Posterior cingulate gyrus (tissue), 11 donors: ENCODE measurements around the gene CFAP97D1.

ENCODE experiments used
- DNase-seq, 10 donors: peaks; one replicate each; pipeline versions ENCODE4 v3.0.0 to v3.0.0-alpha.2; 2020 to 2021; ENCODE audit warnings: mixed read lengths in 3 of 10
- intact Hi-C: fragments of 100-400 bp; cut with DNase I; formaldehyde crosslinking; loops from one replicate; pipeline ENCODE4 v1.15.1; 2023

Gene CFAP97D1

GRCh38 chr17:43780135-43780534 lies at the start of gene CFAP97D1:
CFAP97D1 (plus strand) TSS chr17:43780435; CDS start chr17:43780463, 28 bp downstream.
- intact Hi-C loops = no loop called here
- no peak for DNase-seq

GRCh38 chr17:43732958-43733357 lies 47.3 kb upstream of the CFAP97D1 start:
- intact Hi-C loops = no loop called here
- DNase-seq = no peak

- DNase-seq = no peak
- intact Hi-C loops = no loop called here
Measured at GRCh38 chr17:43733956-43734355, 46.3 kb upstream of the CFAP97D1 start.

GRCh38 chr17:43734376-43734775 lies 45.9 kb upstream of the CFAP97D1 start:
- intact Hi-C loops = no loop called here
- DNase-seq = no peak

- no peak for DNase-seq
- intact Hi-C loops = no loop called here
Measured at GRCh38 chr17:43736389-43736788, 43.8 kb upstream of the CFAP97D1 start.

GRCh38 chr17:43737722-43738121 lies 42.5 kb upstream of the CFAP97D1 start:
- intact Hi-C loops = no loop called here
- no peak for DNase-seq

GRCh38 chr17:43740541-43740940 lies 39.7 kb upstream of the CFAP97D1 start:
- intact Hi-C loops = no loop called here
- no peak for DNase-seq

- no peak for DNase-seq
- intact Hi-C loops = no loop called here
Measured at GRCh38 chr17:43741636-43742035, 38.6 kb upstream of the CFAP97D1 start.

GRCh38 chr17:43745541-43745940 lies 34.7 kb upstream of the CFAP97D1 start:
- no peak for DNase-seq

GRCh38 chr17:43750153-43750552 lies 30.1 kb upstream of the CFAP97D1 start:
- no peak for DNase-seq
- intact Hi-C loops = no loop called here

More at GRCh38 chr17:43745541-43745940, 34.7 kb upstream of the CFAP97D1 start:
- intact Hi-C loops = no loop called here

GRCh38 chr17:43753493-43754129 lies 26.6 kb upstream of the CFAP97D1 start:
- no peak for DNase-seq
- intact Hi-C loops = no loop called here

- intact Hi-C loops = no loop called here
- no peak for DNase-seq
Measured at GRCh38 chr17:43754947-43755346, 25.3 kb upstream of the CFAP97D1 start.

GRCh38 chr17:43755389-43755875 lies 24.8 kb upstream of the CFAP97D1 start:
- intact Hi-C loops = no loop called here

GRCh38 chr17:43756201-43756600 lies 24.0 kb upstream of the CFAP97D1 start:
- intact Hi-C loops = no loop called here

More at GRCh38 chr17:43755389-43755875, 24.8 kb upstream of the CFAP97D1 start:
- peak in 2 of 10 donors; percentile 84 to 88 for DNase-seq

GRCh38 chr17:43757171-43757660 lies 23.0 kb upstream of the CFAP97D1 start:
- intact Hi-C loops = no loop called here
- DNase-seq = peak in 1 of 10 donors; percentile 58

More at GRCh38 chr17:43756201-43756600, 24.0 kb upstream of the CFAP97D1 start:
- no peak for DNase-seq

GRCh38 chr17:43758086-43758485 lies 22.1 kb upstream of the CFAP97D1 start:
- DNase-seq = no peak
- intact Hi-C loops = no loop called here

GRCh38 chr17:43758497-43759174 lies 21.6 kb upstream of the CFAP97D1 start, which contains the start of gene SOST:
SOST (minus strand) TSS chr17:43758791; CDS start chr17:43758741, 50 bp downstream.
- no peak for DNase-seq
- intact Hi-C loops = no loop called here

GRCh38 chr17:43759836-43760235 lies 20.4 kb upstream of the CFAP97D1 start:
- DNase-seq = no peak
- intact Hi-C loops = loop anchor here (1.0 to 5.0 kb wide), 2 partner anchors 66 to 183 kb away; no protein-coding TSS in a partner anchor

GRCh38 chr17:43760254-43760852 lies 19.9 kb upstream of the CFAP97D1 start:
- peak; percentile 84 to 99 (median 95) for DNase-seq
- intact Hi-C loops = loop anchor here (1.0 to 5.0 kb wide), 2 partner anchors 66 to 183 kb away; no protein-coding TSS in a partner anchor

GRCh38 chr17:43766413-43767052 lies 13.7 kb upstream of the CFAP97D1 start:
- intact Hi-C loops = no loop called here
- peak in 8 of 10 donors; percentile 54 to 91 (median 70) for DNase-seq
